ENCODE measurements around the gene PHACTR4. TPM values are rescaled to one million over a fixed set of nuclear protein-coding genes. Genes with fewer than 3 reads are reported as not detected.

Gene PHACTR4
- total and polyA plus RNA-seq, 2 of the 8 experiments (the other 6 are each of a cell fraction or from before 2014, with no cell fraction given), result 23.7 to 57.8 TPM

GRCh38 chr1:28412731-28413130 is 43.2 kb downstream of the PHACTR4 start:
- Histone ChIP-seq H4K91ac (replicated peaks; ENCODE audit: insufficient read length, low read length) (no peak overlapping the region), H3K4me2 (ENCODE audit: insufficient read depth in 1 of 2, low read depth in 2 of 2, low read length in 2 of 2) (no peak overlapping the region), H3K9ac (replicated peaks in 1 of 4; ENCODE audit: extremely low read depth in 1 of 4, low read depth in 3 of 4, low read length in 3 of 4) (no peak overlapping the region), H2BK5ac (ENCODE audit: low read depth, low read length) (no peak overlapping the region), H3K23ac (ENCODE audit: insufficient read length) (no peak overlapping the region), H3K14ac (ENCODE audit: insufficient read length) (no peak overlapping the region), H4K5ac (ENCODE audit: insufficient read length, low read depth, low read length) (no peak overlapping the region), H3K27ac (ENCODE audit: low read depth, low read length) (no peak overlapping the region), H3K9me3 (ENCODE audit: insufficient read depth in 2 of 2, low read depth in 1 of 2, low read length in 1 of 2) (no peaks in the 10 kb centered on the region), H3K36me3 (ENCODE audit: control insufficient read depth in 2 of 4, insufficient read depth in 4 of 4, low read length in 3 of 4) (no peaks in the 10 kb centered on the region; a peak in 1 of 8 replicates), H3K4me1 (replicated peaks in 1 of 4; ENCODE audit: control insufficient read depth in 3 of 4, insufficient read depth in 4 of 4, low read length in 3 of 4) (peaks cover 1 to 8% (median 3%) of the 10 kb centered on the region in 4 experiments; a peak in 5 of 7 replicates), H3K18ac (ENCODE audit: extremely low read depth, low read length) (no peak overlapping the region), H2BK120ac (replicated peaks; ENCODE audit: low read depth, low read length) (no peak overlapping the region), H3K4ac (replicated peaks; ENCODE audit: insufficient read length, low read depth, low read length) (no peak overlapping the region), H2AK5ac (ENCODE audit: low read depth, low read length) (no peak overlapping the region), H2AFZ (ENCODE audit: low read length) (no peak overlapping the region), H2BK15ac (ENCODE audit: low read length) (no peak overlapping the region), H3K23me2 (ENCODE audit: low read depth, low read length) (no peaks in the 10 kb centered on the region), H3K4me3 (ENCODE audit: extremely low read depth in 1 of 4, insufficient read depth in 2 of 4, low read depth in 3 of 4, low read length in 4 of 4) (no peak overlapping the region), H2BK20ac (ENCODE audit: low read length) (no peak overlapping the region), H2BK12ac (ENCODE audit: low read depth, low read length) (no peak overlapping the region), H3K27me3 (replicated peaks in 1 of 4; ENCODE audit: control insufficient read depth in 3 of 4, extremely low read depth in 1 of 4, insufficient read depth in 3 of 4, low read length in 3 of 4) (no peaks in the 10 kb centered on the region), H3K56ac (replicated peaks; ENCODE audit: insufficient read length, low read depth, low read length) (no peak overlapping the region), H4K8ac (ENCODE audit: extremely low read depth, insufficient read depth, low read length) (no peak overlapping the region), H3K79me2 (ENCODE audit: control insufficient read depth in 1 of 2, insufficient read depth in 2 of 2, low read length in 2 of 2) (peaks cover 0 to 35% of the 10 kb centered on the region in 2 experiments; a peak in 3 of 4 replicates), H3K79me1 (ENCODE audit: low read depth, low read length) (peaks cover 2% of the 10 kb centered on the region; the same call in 1 of the 2 replicates), H4K20me1 (replicated peaks in 1 of 2; ENCODE audit: control insufficient read depth in 1 of 2, insufficient read depth in 2 of 2, low read length in 2 of 2) (peaks cover 0 to 2% of the 10 kb centered on the region in 2 experiments)
- ChIA-PET CTCF (ENCODE audit: partially characterized antibody) (interaction anchor here (0.6 to 1.5 kb wide), 7 partner anchors 19 to 177 kb away, joined by 3 to 4 read pairs (median 4); no protein-coding TSS in a partner anchor), POLR2A (ENCODE audit: partially characterized antibody) (interaction anchor here (0.6 to 13.8 kb wide), 3 partner anchors 19 to 98 kb away, joined by 3 to 139 read pairs (median 3); partner anchors contain the start of gene RCC1)
- WGBS, 2 experiments (ENCODE audit: extremely low coverage in 1 of 2, insufficient coverage in 1 of 2, insufficient read length in 1 of 2, insufficient replicate concordance in 2 of 2, low coverage in 1 of 2, low lambda C conversion rate in 2 of 2, missing lambda C conversion rate in 1 of 2), result 81% methylated on average over 3 of the region's 3 CpGs; no CpG with 5 or more reads in 1 of the 2 experiments
- TF ChIP-seq, protein P1, sequence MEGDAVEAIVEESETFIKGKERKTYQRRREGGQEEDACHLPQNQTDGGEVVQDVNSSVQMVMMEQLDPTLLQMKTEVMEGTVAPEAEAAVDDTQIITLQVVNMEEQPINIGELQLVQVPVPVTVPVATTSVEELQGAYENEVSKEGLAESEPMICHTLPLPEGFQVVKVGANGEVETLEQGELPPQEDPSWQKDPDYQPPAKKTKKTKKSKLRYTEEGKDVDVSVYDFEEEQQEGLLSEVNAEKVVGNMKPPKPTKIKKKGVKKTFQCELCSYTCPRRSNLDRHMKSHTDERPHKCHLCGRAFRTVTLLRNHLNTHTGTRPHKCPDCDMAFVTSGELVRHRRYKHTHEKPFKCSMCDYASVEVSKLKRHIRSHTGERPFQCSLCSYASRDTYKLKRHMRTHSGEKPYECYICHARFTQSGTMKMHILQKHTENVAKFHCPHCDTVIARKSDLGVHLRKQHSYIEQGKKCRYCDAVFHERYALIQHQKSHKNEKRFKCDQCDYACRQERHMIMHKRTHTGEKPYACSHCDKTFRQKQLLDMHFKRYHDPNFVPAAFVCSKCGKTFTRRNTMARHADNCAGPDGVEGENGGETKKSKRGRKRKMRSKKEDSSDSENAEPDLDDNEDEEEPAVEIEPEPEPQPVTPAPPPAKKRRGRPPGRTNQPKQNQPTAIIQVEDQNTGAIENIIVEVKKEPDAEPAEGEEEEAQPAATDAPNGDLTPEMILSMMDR (IDR thresholded peaks at IDR 0.05; ENCODE audit: control extremely low read depth in 1 of 3, insufficient read depth in 1 of 3, low read depth in 1 of 3, low read length in 3 of 3), result 0 out of 4 replicates have a peak, but pooled peaks of 1 of the 3 experiments have one; percentile 9
- no peak for TF ChIP-seq SIX5 (IDR thresholded peaks at IDR 0.05; ENCODE audit: low read depth, low read length)
- DNase-seq (ENCODE audit: low read depth in 1 of 2, low spot score in 2 of 2) (no peak), FAIRE-seq (no peak)

Data from H1 (cell line).